ENCODE data around the gene MPHOSPH6.

- TF ChIP-seq TEAD4 (IDR thresholded peaks at IDR 0.05) (no peak), TCF12 (IDR thresholded peaks at IDR 0.05; ENCODE audit: low read depth) (no peak), USF1 (IDR thresholded peaks at IDR 0.05) (no peak), EP300 (IDR thresholded peaks at IDR 0.05; ENCODE audit: borderline replicate concordance) (no peak)
Observed at GRCh38 chr16:82135844-82136243, 34.2 kb downstream of the MPHOSPH6 start.

Data from Ishikawa (cell line).